DND-41 (cell line): Measurements from ENCODE around the gene HGFAC.

Experiments
- ATAC-seq: fragments of 200-7000 bp; cut with Tn5 transposase; 3 replicates; pipeline ENCODE4 v1.9.1; 2021; ENCODE audit warnings: low read depth; ENCODE audit not compliant: insufficient read depth
- DNase-seq: peaks from one replicate; pipeline ENCODE4 v3.0.0-alpha.2; 2020
- H2AFZ ChIP-seq: 2 replicates; pipeline ENCODE4 v1.6.0; 2012; ENCODE audit warnings: low read depth, low read length
- H3K27ac ChIP-seq: 2 replicates; pipeline ENCODE4 v1.5.1; 2012; ENCODE audit warnings: low read length, inconsistent platforms
- H3K27me3 ChIP-seq: fragments of 200-600 bp; sonication (generic); 2 replicates; pipeline ENCODE4 v1.6.0; 2012; ENCODE audit warnings: low read length, mild to moderate bottlenecking, inconsistent platforms; ENCODE audit not compliant: insufficient read depth, poor library complexity
- H3K36me3 ChIP-seq: 2 replicates; pipeline ENCODE4 v1.5.1; 2012; ENCODE audit warnings: low read length, inconsistent platforms; ENCODE audit not compliant: insufficient read depth
- H3K4me1 ChIP-seq: 2 replicates; pipeline ENCODE4 v1.5.1; 2012; ENCODE audit warnings: mild to moderate bottlenecking, low read length; ENCODE audit not compliant: insufficient read depth
- H3K4me2 ChIP-seq: 2 replicates; pipeline ENCODE4 v1.6.0; 2012; ENCODE audit warnings: mild to moderate bottlenecking, moderate library complexity, low read length, inconsistent platforms; ENCODE audit not compliant: insufficient read depth
- H3K4me3 ChIP-seq, 2 experiments: fragments of 200-600 bp in 1 of 2; shearing (Covaris generic) in 1 of 2; 2 replicates each; pipeline ENCODE4 v1.5.1; 2012 to 2016; ENCODE audit warnings: inconsistent platforms in 2 of 2, low read length in 2 of 2, mild to moderate bottlenecking in 2 of 2, low read depth in 1 of 2, moderate library complexity in 1 of 2
- H3K79me2 ChIP-seq: 2 replicates; pipeline ENCODE4 v1.6.0; 2012; ENCODE audit warnings: low read length, inconsistent platforms; ENCODE audit not compliant: insufficient read depth
- H3K9ac ChIP-seq: 2 replicates; pipeline ENCODE4 v1.6.0; 2012; ENCODE audit warnings: low read depth, mild to moderate bottlenecking, inconsistent platforms, low read length, moderate library complexity
- H3K9me3 ChIP-seq: 2 replicates; pipeline ENCODE4 v1.5.1; 2012; ENCODE audit warnings: low read length, moderate library complexity, mild to moderate bottlenecking, inconsistent platforms; ENCODE audit not compliant: insufficient read depth, severe bottlenecking
- H4K20me1 ChIP-seq: 2 replicates; pipeline ENCODE4 v1.6.0; 2012; ENCODE audit warnings: low read length; ENCODE audit not compliant: insufficient read depth
- EZH2 ChIP-seq: IDR thresholded peaks from 3 replicates; pipeline ENCODE4 v1.6.1; 2012; ENCODE audit warnings: borderline replicate concordance, low read depth, mild to moderate bottlenecking, moderate library complexity, low read length, inconsistent platforms; ENCODE audit not compliant: severe bottlenecking
- TF ChIP-seq, protein P1 (sequence below): IDR thresholded peaks from 2 replicates; pipeline ENCODE4 v1.5.1; 2012; ENCODE audit warnings: borderline replicate concordance, low read length, moderate library complexity, mild to moderate bottlenecking; ENCODE audit not compliant: poor library complexity, severe bottlenecking; ENCODE audit errors: extremely low read depth

The HGFAC gene

DNA sequence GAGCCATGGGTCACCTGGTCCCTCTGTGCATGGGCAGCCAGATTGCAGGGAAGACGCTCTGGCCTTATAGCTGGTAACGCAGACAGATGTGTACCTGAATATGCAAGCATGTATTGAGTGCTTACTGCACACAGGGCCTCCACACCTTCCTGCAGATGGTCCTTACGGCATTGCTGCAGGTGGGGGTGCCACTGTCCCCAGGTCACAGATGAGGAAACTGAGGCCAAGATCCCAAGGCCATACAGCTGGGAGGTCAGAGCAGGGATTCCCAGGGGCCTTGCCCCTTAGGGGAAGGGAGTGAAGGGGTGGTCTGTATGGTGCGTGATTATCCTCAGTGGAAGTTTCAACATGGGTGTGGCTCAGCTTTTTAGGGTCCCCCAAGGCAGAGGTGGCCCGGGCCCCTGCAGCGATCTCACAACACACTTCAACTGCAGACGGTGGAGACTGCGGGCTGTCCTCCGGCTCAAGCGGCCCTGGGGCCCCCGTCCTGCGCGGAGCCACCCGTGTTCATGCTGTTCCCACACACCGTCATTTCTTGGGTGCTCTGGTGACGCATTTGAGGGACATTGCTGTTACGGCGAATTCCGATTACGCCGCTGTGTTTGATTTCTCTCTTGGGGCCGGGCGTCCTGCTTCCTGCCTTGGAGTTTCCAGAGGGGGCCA is 29.5 kb downstream of the HGFAC start:
- H4K20me1 ChIP-seq, result peaks cover 9% of the 10 kb centered on the region; the same call in 1 of the 2 replicates
- H2AFZ ChIP-seq, result no peak overlapping the region
- no peak overlapping the region for H3K27ac ChIP-seq
- no peak for DNase-seq
- no peaks in the 10 kb centered on the region for H3K36me3 ChIP-seq
- no peaks in the 10 kb centered on the region for H3K79me2 ChIP-seq
- ATAC-seq, result no peak
- H3K9ac ChIP-seq, result no peak overlapping the region
- H3K4me3 ChIP-seq, result no peak overlapping the region
- no peak for TF ChIP-seq EZH2
- TF ChIP-seq, protein P1, sequence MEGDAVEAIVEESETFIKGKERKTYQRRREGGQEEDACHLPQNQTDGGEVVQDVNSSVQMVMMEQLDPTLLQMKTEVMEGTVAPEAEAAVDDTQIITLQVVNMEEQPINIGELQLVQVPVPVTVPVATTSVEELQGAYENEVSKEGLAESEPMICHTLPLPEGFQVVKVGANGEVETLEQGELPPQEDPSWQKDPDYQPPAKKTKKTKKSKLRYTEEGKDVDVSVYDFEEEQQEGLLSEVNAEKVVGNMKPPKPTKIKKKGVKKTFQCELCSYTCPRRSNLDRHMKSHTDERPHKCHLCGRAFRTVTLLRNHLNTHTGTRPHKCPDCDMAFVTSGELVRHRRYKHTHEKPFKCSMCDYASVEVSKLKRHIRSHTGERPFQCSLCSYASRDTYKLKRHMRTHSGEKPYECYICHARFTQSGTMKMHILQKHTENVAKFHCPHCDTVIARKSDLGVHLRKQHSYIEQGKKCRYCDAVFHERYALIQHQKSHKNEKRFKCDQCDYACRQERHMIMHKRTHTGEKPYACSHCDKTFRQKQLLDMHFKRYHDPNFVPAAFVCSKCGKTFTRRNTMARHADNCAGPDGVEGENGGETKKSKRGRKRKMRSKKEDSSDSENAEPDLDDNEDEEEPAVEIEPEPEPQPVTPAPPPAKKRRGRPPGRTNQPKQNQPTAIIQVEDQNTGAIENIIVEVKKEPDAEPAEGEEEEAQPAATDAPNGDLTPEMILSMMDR, result no peak
- H3K4me1 ChIP-seq, result no peaks in the 10 kb centered on the region
- H3K27me3 ChIP-seq, result no peaks in the 10 kb centered on the region
- no peaks in the 10 kb centered on the region for H3K9me3 ChIP-seq
- H3K4me2 ChIP-seq, result no peak overlapping the region

DNA sequence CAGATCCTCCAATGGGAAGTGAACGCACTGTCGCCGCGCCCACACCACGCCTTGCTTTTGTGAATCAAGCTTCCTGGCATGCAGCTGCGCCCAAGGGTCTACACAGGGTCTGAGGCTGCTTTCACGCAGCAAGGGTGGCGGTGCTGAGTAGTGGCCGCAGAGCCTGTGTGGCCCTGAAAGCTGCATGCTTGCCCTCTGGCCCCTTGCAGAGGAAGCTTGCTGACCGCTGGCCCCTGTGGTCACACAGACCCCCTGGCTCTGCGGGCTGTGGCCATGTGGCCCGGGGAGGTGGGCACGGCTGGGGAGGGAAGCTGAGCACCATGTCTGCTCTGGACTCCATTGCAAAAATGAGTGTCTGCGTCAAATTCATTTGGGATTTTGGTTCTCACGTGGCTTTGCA is 30.1 kb downstream of the HGFAC start:
- Histone ChIP-seq H2AFZ (no peak overlapping the region), H3K4me3 (no peak overlapping the region), H3K9ac (no peak overlapping the region), H3K4me2 (no peak overlapping the region), H3K79me2 (no peaks in the 10 kb centered on the region), H3K36me3 (no peaks in the 10 kb centered on the region), H3K9me3 (no peaks in the 10 kb centered on the region), H3K27ac (no peak overlapping the region), H3K27me3 (no peaks in the 10 kb centered on the region), H4K20me1 (peaks cover 9% of the 10 kb centered on the region; the same call in 1 of the 2 replicates), H3K4me1 (no peaks in the 10 kb centered on the region)
- TF ChIP-seq, protein P1, result no peak
- TF ChIP-seq EZH2, result no peak
- ATAC-seq (no peak), DNase-seq (no peak)

DNA sequence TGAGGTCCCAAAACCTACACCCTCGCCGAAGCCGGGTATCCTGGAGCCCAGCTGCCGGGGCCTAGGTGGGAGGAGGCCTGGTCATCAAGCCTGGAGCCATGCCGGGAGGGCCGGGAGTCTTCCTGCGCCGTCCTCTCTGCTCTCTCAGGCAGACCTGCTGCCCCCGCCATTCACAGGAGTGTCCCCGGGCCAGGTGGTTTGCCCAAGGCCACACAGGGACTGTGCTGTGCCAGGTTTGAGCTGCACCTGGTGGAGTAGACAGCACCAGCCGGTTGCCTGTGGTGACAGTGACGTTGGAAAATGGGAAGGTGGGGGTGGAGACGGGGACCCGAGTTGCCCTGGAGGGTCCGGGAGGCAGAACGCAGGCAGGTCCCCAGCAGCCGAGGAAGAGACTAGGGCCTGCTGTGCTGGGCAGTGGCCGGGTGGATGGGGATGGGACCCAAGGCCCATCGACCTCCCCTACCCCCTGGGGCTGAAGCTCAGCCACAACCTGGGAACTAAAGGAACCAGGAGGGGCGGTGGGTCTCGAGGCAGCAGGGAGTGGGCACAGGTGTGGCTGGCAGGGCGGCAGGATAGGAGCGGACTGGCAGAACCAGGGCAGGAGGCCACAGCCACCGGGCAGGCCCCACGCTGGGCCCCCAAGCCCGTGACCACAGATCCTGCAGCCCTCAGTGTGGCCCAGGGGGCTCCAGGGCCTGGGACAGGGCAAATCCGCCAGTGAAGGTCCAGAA is 30.8 kb downstream of the HGFAC start:
- Histone ChIP-seq H3K27me3 (no peaks in the 10 kb centered on the region), H3K79me2 (no peaks in the 10 kb centered on the region), H3K4me1 (no peaks in the 10 kb centered on the region), H3K36me3 (no peaks in the 10 kb centered on the region), H2AFZ (no peak overlapping the region), H4K20me1 (peaks cover 9% of the 10 kb centered on the region; the same call in 1 of the 2 replicates), H3K4me2 (no peak overlapping the region), H3K4me3 (no peak overlapping the region), H3K27ac (no peak overlapping the region), H3K9ac (no peak overlapping the region), H3K9me3 (no peaks in the 10 kb centered on the region)
- TF ChIP-seq, protein P1, result no peak
- no peak for TF ChIP-seq EZH2
- ATAC-seq (no peak), DNase-seq (no peak)
